Astrocyte (in vitro differentiated cells and primary cell): ENCODE data around the gene FANCL. TPM values are rescaled to one million over a fixed set of nuclear protein-coding genes. Genes with fewer than 3 reads are reported as not detected.

ENCODE experiments used
- DNase-seq: peaks from one replicate; pipeline ENCODE4 v3.0.0-alpha.2; 2010; ENCODE audit warnings: low read depth
- FAIRE-seq: peaks from 2 replicates; lab custom pipeline; 2011; peaks lifted over from hg19 to GRCh38; lab: Jason Lieb, UNC
- H2AFZ ChIP-seq: 2 replicates; pipeline ENCODE4 v1.6.0; 2012; ENCODE audit warnings: low read depth, low read length, inconsistent platforms
- H3K27ac ChIP-seq: 2 replicates; pipeline ENCODE4 v1.5.1; 2011; ENCODE audit warnings: low read depth, low read length, inconsistent platforms
- H3K27me3 ChIP-seq: 2 replicates; pipeline ENCODE4 v1.6.0; 2011; ENCODE audit warnings: low read length, inconsistent platforms; ENCODE audit not compliant: insufficient read depth
- H3K36me3 ChIP-seq: 2 replicates; pipeline ENCODE4 v1.5.1; 2011; ENCODE audit warnings: low read length, inconsistent platforms; ENCODE audit not compliant: insufficient read depth
- H3K4me1 ChIP-seq: 2 replicates; pipeline ENCODE4 v1.5.1; 2011; ENCODE audit warnings: low read length, inconsistent platforms; ENCODE audit not compliant: insufficient read depth
- H3K4me2 ChIP-seq: 2 replicates; pipeline ENCODE4 v1.6.0; 2012; ENCODE audit warnings: low read length, inconsistent platforms
- H3K4me3 ChIP-seq: 2 replicates; pipeline ENCODE4 v1.5.1; 2011; ENCODE audit warnings: low read depth, mild to moderate bottlenecking, low read length, inconsistent platforms; ENCODE audit not compliant: insufficient read depth
- H3K79me2 ChIP-seq: 2 replicates; pipeline ENCODE4 v1.6.0; 2012; ENCODE audit warnings: mild to moderate bottlenecking, low read length, inconsistent platforms; ENCODE audit not compliant: insufficient read depth
- H3K9ac ChIP-seq: 2 replicates; pipeline ENCODE4 v1.6.0; 2012; ENCODE audit warnings: mild to moderate bottlenecking, low read length, inconsistent platforms
- H3K9me3 ChIP-seq: 2 replicates; pipeline ENCODE4 v1.5.1; 2012; ENCODE audit warnings: low read depth, mild to moderate bottlenecking, low read length, inconsistent platforms; ENCODE audit not compliant: insufficient read depth
- H4K20me1 ChIP-seq: 2 replicates; pipeline ENCODE4 v1.6.0; 2012; ENCODE audit warnings: low read length, inconsistent platforms; ENCODE audit not compliant: insufficient read depth
- H3K27ac Mint-ChIP-seq: one replicate; pipeline ENCODE4 v1.8.0; 2021; ENCODE audit warnings: mild to moderate bottlenecking, mixed read lengths; ENCODE audit not compliant: unreplicated experiment
- H3K27me3 Mint-ChIP-seq: one replicate; pipeline ENCODE4 v1.8.0; 2021; ENCODE audit warnings: low read depth, mixed read lengths; ENCODE audit not compliant: unreplicated experiment
- H3K36me3 Mint-ChIP-seq: one replicate; pipeline ENCODE4 v1.8.0; 2021; ENCODE audit warnings: low read depth, mixed read lengths; ENCODE audit not compliant: unreplicated experiment
- H3K4me1 Mint-ChIP-seq: one replicate; pipeline ENCODE4 v1.8.0; 2021; ENCODE audit warnings: low read depth, mixed read lengths; ENCODE audit not compliant: unreplicated experiment
- H3K4me3 Mint-ChIP-seq: one replicate; pipeline ENCODE4 v1.8.0; 2021; ENCODE audit warnings: mild to moderate bottlenecking, moderate library complexity, mixed read lengths; ENCODE audit not compliant: unreplicated experiment
- H3K9me3 Mint-ChIP-seq: one replicate; pipeline ENCODE4 v1.8.0; 2021; ENCODE audit warnings: mild to moderate bottlenecking, mixed read lengths; ENCODE audit not compliant: unreplicated experiment
- EZH2 ChIP-seq: IDR thresholded peaks from 2 replicates; pipeline ENCODE4 v1.6.1; 2012; ENCODE audit warnings: mild to moderate bottlenecking, low read length, inconsistent platforms; ENCODE audit not compliant: insufficient read depth
- total RNA-seq: library from RNA; stranded (reverse); gene quantifications from 2 replicates; pipeline ENCODE4 v1.2.1, GENCODE V29; 2021
- TF ChIP-seq, protein P1 (sequence below): IDR thresholded peaks from 2 replicates; pipeline ENCODE4 v1.5.1; 2011; ENCODE audit warnings: low read depth, mild to moderate bottlenecking, inconsistent platforms, low read length, moderate library complexity; ENCODE audit not compliant: insufficient read depth

Gene FANCL
- total RNA-seq, 1 donor from 2014 or later, result 10.7 TPM

- Mint-ChIP-seq H3K4me3 (no peak overlapping the region), H3K9me3 (no peaks in the 10 kb centered on the region), H3K27ac (no peak overlapping the region), H3K27me3 (no peaks in the 10 kb centered on the region), H3K36me3 (peaks cover 2% of the 10 kb centered on the region), H3K4me1 (peaks cover 14% of the 10 kb centered on the region)
- Histone ChIP-seq H3K27ac (no peak overlapping the region), H3K4me1 (peaks cover 5% of the 10 kb centered on the region), H3K36me3 (peaks cover 14% of the 10 kb centered on the region), H3K9ac (no peak overlapping the region), H2AFZ (no peak overlapping the region), H3K4me2 (no peak overlapping the region), H3K27me3 (no peaks in the 10 kb centered on the region), H4K20me1 (no peaks in the 10 kb centered on the region), H3K79me2 (no peaks in the 10 kb centered on the region), H3K4me3 (no peak overlapping the region), H3K9me3 (no peaks in the 10 kb centered on the region)
- TF ChIP-seq, protein P1, sequence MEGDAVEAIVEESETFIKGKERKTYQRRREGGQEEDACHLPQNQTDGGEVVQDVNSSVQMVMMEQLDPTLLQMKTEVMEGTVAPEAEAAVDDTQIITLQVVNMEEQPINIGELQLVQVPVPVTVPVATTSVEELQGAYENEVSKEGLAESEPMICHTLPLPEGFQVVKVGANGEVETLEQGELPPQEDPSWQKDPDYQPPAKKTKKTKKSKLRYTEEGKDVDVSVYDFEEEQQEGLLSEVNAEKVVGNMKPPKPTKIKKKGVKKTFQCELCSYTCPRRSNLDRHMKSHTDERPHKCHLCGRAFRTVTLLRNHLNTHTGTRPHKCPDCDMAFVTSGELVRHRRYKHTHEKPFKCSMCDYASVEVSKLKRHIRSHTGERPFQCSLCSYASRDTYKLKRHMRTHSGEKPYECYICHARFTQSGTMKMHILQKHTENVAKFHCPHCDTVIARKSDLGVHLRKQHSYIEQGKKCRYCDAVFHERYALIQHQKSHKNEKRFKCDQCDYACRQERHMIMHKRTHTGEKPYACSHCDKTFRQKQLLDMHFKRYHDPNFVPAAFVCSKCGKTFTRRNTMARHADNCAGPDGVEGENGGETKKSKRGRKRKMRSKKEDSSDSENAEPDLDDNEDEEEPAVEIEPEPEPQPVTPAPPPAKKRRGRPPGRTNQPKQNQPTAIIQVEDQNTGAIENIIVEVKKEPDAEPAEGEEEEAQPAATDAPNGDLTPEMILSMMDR, result no peak
- TF ChIP-seq EZH2, result no peak
- DNase-seq (peak; percentile 29), FAIRE-seq (no peak)
Measured at GRCh38 chr2:58158481-58158880, 82.6 kb downstream of the FANCL start.

DNA sequence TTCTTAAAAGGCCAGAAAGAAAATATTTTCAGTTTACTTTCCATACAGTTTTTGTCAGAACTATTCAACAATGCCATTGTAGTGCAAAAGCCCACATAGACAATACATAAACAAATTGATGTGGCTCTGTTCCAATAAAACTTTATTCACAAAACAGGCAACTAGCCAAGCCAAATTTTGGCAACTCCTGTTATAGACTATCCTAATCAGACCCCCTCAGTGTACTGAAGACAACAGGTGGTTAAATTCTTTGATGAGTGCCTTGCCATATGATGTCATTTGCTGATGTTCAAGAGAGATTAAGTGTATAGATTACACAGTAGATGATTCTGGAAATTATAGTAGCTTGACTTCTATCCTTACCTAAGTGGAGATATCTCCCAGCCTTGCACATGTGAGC, 83.4 kb downstream of the FANCL start:
- H3K36me3 ChIP-seq, result peaks cover 14% of the 10 kb centered on the region
- H3K27ac Mint-ChIP-seq, result no peak overlapping the region
- H3K4me3 ChIP-seq, result no peak overlapping the region
- peaks cover 5% of the 10 kb centered on the region for H3K4me1 ChIP-seq
- H3K27me3 Mint-ChIP-seq, result no peaks in the 10 kb centered on the region
- H3K27me3 ChIP-seq, result no peaks in the 10 kb centered on the region
- no peak overlapping the region for H3K4me3 Mint-ChIP-seq
- H3K36me3 Mint-ChIP-seq, result peaks cover 2% of the 10 kb centered on the region
- H3K4me2 ChIP-seq, result no peak overlapping the region
- H3K79me2 ChIP-seq, result no peaks in the 10 kb centered on the region
- FAIRE-seq (peak; percentile 23), DNase-seq (no peak)
- no peaks in the 10 kb centered on the region for H3K9me3 ChIP-seq
- H4K20me1 ChIP-seq, result no peaks in the 10 kb centered on the region
- H2AFZ ChIP-seq, result no peak overlapping the region
- TF ChIP-seq EZH2, result no peak
- TF ChIP-seq, protein P1, result no peak
- no peak overlapping the region for H3K27ac ChIP-seq
- peaks cover 14% of the 10 kb centered on the region for H3K4me1 Mint-ChIP-seq
- no peaks in the 10 kb centered on the region for H3K9me3 Mint-ChIP-seq
- no peak overlapping the region for H3K9ac ChIP-seq

DNA sequence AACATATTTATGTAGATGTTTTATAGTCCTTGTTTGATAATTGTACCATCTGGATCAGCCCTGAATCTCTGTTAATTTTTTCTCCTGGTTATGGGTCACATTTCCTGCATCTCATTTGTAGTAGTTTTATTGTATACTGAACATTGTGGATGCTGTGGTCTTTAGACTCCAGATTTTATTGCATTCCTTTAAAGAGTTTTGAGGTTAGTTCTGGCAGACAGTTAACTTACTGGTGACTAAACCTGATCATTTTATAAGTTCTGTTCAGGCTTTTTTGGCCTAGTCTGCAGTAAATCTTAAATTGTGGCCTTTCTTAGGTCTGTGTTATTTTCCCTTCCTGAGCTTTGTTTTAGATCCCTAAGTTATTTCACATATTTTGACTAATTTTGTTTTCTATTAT, 84.3 kb downstream of the FANCL start:
- H3K79me2 ChIP-seq, result no peaks in the 10 kb centered on the region
- FAIRE-seq (peak; percentile 80), DNase-seq (peak; percentile 80)
- no peaks in the 10 kb centered on the region for H4K20me1 ChIP-seq
- no peaks in the 10 kb centered on the region for H3K9me3 Mint-ChIP-seq
- peaks cover 2% of the 10 kb centered on the region for H3K36me3 Mint-ChIP-seq
- H2AFZ ChIP-seq, result no peak overlapping the region
- no peaks in the 10 kb centered on the region for H3K27me3 Mint-ChIP-seq
- H3K9me3 ChIP-seq, result no peaks in the 10 kb centered on the region
- H3K4me3 Mint-ChIP-seq, result no peak overlapping the region
- no peak overlapping the region for H3K9ac ChIP-seq
- H3K27me3 ChIP-seq, result no peaks in the 10 kb centered on the region
- H3K4me3 ChIP-seq, result no peak overlapping the region
- peaks cover 15% of the 10 kb centered on the region for H3K4me1 Mint-ChIP-seq
- no peak overlapping the region for H3K27ac Mint-ChIP-seq
- no peak for TF ChIP-seq EZH2
- TF ChIP-seq, protein P1, result no peak
- H3K36me3 ChIP-seq, result peaks cover 14% of the 10 kb centered on the region
- no peak overlapping the region for H3K27ac ChIP-seq
- peaks cover 5% of the 10 kb centered on the region for H3K4me1 ChIP-seq
- H3K4me2 ChIP-seq, result no peak overlapping the region
